ENCODE measurements around the gene OBSCN.

DNA sequence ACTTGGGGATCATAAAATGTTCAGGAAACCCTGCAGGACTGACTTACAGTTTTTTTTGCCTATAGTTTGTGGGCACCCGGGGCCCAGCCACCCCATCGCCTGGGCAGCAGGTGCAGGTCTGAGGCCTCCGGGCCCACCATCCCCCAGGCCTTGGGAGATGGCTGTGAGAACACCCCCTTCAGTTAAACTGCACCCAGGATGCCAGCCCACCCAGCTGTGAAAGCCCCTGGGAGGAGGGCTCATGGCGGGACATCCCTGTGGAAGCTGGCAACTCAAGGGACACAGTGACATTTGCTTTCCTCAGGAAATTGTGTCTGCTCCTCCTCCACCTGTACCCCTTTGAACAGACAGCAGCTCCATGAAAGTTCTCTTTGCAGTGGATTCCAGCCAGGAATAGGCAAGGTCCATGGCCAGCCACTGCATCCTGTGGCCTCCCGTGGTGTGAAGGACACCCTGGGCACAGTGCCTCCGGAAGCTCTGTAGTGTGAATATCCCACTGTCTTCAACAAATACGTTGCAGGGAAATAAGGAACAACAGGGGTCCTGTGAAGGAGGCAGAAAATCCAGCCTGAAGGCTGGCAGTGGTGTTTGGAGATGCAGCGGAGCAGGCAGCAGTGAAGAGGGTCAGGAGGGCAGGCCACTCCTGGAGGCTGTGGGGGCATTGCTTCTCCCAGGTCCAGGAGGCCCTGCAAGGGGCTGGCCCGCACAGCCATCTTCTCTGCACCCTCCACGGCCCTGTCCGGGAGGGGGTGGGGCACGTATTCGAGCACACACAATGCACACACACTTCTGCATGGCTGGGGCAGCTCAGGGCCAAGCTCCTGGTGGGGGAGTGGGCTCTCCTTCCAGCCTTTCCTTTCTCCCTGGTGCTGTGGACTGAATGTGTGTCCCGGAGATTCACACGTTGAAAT, 2.1 kb upstream of the OBSCN start:
- TF ChIP-seq, protein P1, sequence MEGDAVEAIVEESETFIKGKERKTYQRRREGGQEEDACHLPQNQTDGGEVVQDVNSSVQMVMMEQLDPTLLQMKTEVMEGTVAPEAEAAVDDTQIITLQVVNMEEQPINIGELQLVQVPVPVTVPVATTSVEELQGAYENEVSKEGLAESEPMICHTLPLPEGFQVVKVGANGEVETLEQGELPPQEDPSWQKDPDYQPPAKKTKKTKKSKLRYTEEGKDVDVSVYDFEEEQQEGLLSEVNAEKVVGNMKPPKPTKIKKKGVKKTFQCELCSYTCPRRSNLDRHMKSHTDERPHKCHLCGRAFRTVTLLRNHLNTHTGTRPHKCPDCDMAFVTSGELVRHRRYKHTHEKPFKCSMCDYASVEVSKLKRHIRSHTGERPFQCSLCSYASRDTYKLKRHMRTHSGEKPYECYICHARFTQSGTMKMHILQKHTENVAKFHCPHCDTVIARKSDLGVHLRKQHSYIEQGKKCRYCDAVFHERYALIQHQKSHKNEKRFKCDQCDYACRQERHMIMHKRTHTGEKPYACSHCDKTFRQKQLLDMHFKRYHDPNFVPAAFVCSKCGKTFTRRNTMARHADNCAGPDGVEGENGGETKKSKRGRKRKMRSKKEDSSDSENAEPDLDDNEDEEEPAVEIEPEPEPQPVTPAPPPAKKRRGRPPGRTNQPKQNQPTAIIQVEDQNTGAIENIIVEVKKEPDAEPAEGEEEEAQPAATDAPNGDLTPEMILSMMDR (IDR thresholded peaks at IDR 0.05) = no peak
- TF ChIP-seq POLR2AphosphoS5 (IDR thresholded peaks at IDR 0.05) (no peak), POLR2A (IDR thresholded peaks at IDR 0.05) (no peak)

All from suprapubic skin (tissue), 4 donors.